Measurements from ENCODE around the gene TOE1. TPM values are rescaled to one million over a fixed set of nuclear protein-coding genes. Genes with fewer than 3 reads are reported as not detected.
A peak's percentile ranks its signal among the peaks of the same experiment; 100 is the strongest.

Gene TOE1
- total and polyA plus RNA-seq, 2 of the 8 experiments (the other 6 are each of a cell fraction or from before 2014, with no cell fraction given), result 15.2 to 25.8 TPM

GRCh38 chr1:45327644-45328515 is 12.1 kb upstream of the TOE1 start (continued):
- TF ChIP-seq RBBP5 (IDR thresholded peaks at IDR 0.05; ENCODE audit: borderline replicate concordance, low read depth, low read length) (no peak), HDAC2 (IDR thresholded peaks at IDR 0.05; ENCODE audit: borderline replicate concordance in 1 of 2, low read depth in 2 of 2, low read length in 2 of 2) (0 out of 4 replicates have a peak, but pooled peaks of 1 of the 2 experiments have one; percentile 13), MAX (IDR thresholded peaks at IDR 0.05) (peak; percentile 87), YY1 (IDR thresholded peaks at IDR 0.05; ENCODE audit: low read depth, low read length) (no peak), ZNF274 (IDR thresholded peaks at IDR 0.05; ENCODE audit: borderline replicate concordance, extremely low read depth, low read length) (no peak), POLR2AphosphoS5 (IDR thresholded peaks at IDR 0.05; ENCODE audit: low read depth, low read length) (0 out of 2 replicates have a peak, but pooled peaks have one; percentile 16)
